NCI-H2227 (cell line): ENCODE results near the gene ITSN2.

Experiments
- DNase-seq: peaks from one replicate; lab custom pipeline; 2025; ENCODE audit not compliant: unreplicated experiment; lab: John Stamatoyannopoulos, UW

ITSN2 gene

GRCh38 chr2:24273598-24273997, 86.7 kb downstream of the ITSN2 start:
- no peak for DNase-seq

GRCh38 chr2:24272907-24273306, 87.4 kb downstream of the ITSN2 start:
- no peak for DNase-seq

GRCh38 chr2:24272161-24272802, 88.1 kb downstream of the ITSN2 start:
- DNase-seq: no peak

- no peak for DNase-seq
These were observed 91.1 kb downstream of the ITSN2 start for GRCh38 chr2:24269265-24269664.

GRCh38 chr2:24265212-24265611, 95.1 kb downstream of the ITSN2 start:
- no peak for DNase-seq

GRCh38 chr2:24262421-24262970, 97.8 kb downstream of the ITSN2 start:
- no peak for DNase-seq

GRCh38 chr2:24261441-24261840, 98.9 kb downstream of the ITSN2 start:
- no peak for DNase-seq

GRCh38 chr2:24259316-24259715, 101.0 kb downstream of the ITSN2 start:
- no peak for DNase-seq

- DNase-seq: no peak
These were observed 101.6 kb downstream of the ITSN2 start for GRCh38 chr2:24258718-24259117.

- DNase-seq: no peak
These were observed 106.9 kb downstream of the ITSN2 start for GRCh38 chr2:24253303-24253919.

GRCh38 chr2:24247592-24247991, 112.7 kb downstream of the ITSN2 start:
- DNase-seq: no peak

- no peak for DNase-seq
These were observed 113.2 kb downstream of the ITSN2 start for GRCh38 chr2:24247164-24247563.

- no peak for DNase-seq
These were observed 114.2 kb downstream of the ITSN2 start for GRCh38 chr2:24245986-24246776.

- no peak for DNase-seq
These were observed 118.8 kb downstream of the ITSN2 start for GRCh38 chr2:24241528-24241927.

- no peak for DNase-seq
These were observed 120.8 kb downstream of the ITSN2 start for GRCh38 chr2:24239553-24239952.

GRCh38 chr2:24238158-24238557, 122.2 kb downstream of the ITSN2 start:
- DNase-seq: no peak

GRCh38 chr2:24237313-24237712, 123.0 kb downstream of the ITSN2 start:
- DNase-seq: no peak

GRCh38 chr2:24233321-24233720, 127.0 kb downstream of the ITSN2 start:
- no peak for DNase-seq

- no peak for DNase-seq
These were observed 128.9 kb downstream of the ITSN2 start for GRCh38 chr2:24231461-24231881.

GRCh38 chr2:24228470-24228869, 131.9 kb downstream of the ITSN2 start:
- peak; percentile 14 for DNase-seq

GRCh38 chr2:24225499-24226242, 134.7 kb downstream of the ITSN2 start:
- no peak for DNase-seq
